NCI-H2081 treated with DMSO at 0.1 percent for 48 hours (cell line): Measurements from ENCODE around the gene RAB20.
"Not testable (repeated sequence)": the region's sequence is repeated elsewhere in the genome, so short reads cannot be mapped to it uniquely, and the experiment has no call there.

Experiments
- DNase-seq: peaks from one replicate; lab custom pipeline; 2025; lab: John Stamatoyannopoulos, UW

RAB20 gene

DNA sequence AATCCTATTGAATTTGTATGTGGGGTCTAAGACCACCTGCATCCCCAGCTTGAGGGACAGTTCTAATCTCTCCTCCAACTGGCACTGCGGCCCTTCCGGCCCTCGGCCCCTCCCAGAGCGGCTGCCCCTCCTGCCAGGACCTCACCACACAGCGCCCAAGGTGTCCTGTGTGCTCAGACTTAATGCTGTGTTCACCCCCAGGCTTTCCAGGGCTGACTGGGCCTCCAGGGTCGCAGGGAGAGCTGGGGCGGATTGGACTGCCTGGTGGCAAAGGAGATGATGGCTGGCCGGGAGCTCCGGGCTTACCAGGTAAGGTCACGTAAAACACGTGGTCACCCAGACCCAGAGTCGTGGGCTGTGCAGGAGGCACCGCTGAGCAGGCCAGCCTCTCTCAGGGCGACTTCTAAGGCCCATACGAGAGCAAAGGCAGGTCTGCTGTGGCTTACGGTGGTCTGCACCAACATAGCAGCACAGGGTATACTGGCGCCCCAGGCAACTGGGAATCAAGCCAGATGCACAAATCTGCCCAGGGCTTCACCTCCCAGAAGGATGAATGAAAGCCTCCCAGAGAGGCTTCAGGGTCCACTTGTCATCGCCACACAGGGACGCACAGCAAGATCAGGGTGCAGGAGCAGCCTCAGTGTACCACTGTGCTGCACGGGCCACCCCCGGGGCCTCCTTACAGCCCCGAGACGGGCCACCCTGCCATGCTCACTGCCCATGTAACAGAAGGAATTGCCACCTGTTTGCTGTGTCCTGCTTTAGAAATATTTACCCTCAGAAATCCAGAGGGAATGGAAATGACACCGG, 69.4 kb downstream of the RAB20 start:
- DNase-seq, result no peak

DNA sequence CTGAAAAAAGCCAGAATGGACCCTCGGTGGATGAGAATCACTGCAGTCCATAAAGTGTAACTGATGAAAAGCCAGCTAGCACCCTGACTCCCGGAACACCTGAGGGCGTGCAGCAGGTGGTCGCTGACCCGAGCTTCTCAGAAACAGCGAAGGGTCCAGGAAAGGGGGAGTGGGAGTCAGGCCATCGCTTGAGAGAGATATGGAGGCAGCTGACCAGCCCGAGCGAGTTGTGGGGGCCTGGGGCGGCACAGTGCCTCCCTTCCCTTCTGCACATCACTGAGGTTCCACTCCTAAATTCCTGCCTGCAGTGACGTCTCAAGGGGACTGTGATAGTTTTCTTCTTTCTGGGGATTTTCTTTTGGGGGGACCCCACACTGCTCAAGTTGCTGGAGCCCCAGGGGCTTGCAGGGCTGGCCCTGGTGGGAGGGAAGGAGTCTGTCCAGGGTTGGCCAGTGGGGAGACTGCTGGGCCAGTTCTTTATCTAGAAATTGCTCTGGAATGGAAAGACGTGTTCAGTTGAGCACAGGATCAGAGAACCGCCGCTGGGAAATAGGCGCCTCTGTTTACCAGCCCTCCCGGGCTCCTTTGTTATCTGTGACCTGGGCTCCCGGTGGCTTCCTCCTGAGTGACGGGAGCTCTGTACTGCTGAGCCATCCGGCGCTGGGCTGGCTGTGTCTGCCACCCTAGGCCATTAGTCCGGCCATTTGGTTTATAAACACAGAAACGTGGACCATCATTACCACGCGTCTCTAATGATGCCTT, 71.3 kb downstream of the RAB20 start:
- DNase-seq, result no peak

DNA sequence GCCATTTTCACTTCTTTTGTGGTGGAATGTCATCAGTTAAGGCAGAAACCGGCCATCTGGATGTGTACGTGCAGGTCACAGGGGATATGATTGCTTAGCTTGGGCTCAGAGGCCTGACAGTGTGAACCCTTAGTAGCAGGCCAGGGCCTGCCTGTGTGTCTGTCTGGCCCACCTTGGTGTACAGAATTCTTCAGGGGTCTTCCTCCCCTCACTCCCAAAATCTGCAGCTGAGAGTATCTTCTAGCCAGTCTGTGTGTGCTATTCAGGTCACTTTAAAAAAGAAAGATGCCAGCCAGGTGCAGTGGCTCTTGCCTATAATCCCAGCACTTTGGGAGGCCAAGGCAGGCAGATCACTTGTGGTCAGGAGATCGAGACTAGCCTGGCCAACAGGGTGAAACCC, 74.6 kb downstream of the RAB20 start:
- not testable (repeated sequence) for DNase-seq

DNA sequence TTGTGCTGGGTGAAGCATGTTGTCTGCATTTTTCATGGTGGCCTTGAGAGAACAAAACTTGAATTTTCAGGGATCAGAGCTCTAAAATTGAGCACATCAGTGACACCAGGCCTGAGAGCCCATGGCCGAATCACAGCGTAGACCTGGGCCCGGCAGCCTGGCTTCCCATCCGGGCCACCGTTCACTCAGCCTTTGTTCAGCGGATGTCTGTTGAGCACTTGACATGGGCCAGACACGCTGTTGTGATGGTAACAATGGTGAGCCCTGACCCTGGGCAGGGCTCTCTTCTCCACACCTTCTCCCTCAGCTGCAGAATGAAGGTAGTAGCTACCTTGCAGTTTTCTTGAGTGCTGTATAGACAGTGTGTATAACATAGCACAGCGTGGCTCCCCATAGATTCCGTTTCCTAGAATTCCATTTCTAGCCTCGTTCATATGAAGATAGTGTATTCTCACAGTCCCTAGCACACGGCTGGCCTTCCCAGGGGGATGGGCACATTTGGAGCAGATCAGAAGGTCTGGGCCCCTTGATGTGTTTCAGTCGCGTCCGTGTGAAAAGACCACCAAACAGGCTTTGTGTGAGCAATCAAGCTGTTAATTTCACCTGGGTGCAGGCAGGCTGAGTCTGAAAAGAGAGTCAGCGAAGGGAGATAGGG, 75.3 kb downstream of the RAB20 start:
- DNase-seq, result no peak

DNA sequence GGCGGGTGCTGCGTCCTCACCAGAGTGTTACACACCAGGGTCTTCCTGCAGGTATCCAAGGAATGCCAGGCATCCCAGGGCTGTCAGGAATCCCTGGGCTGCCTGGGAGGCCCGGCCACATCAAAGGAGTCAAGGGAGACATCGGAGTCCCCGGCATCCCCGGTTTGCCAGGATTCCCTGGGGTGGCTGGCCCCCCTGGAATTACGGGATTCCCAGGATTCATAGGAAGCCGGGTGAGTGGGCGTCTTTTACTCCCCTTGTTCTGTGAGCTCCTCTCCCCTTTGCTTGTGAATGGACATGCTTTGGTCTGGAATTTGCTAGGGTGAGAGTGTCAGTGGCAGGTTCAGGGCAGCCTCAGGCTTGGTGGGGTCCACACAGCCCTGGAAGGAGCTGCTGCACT, 75.9 kb downstream of the RAB20 start:
- DNase-seq, result no peak

DNA sequence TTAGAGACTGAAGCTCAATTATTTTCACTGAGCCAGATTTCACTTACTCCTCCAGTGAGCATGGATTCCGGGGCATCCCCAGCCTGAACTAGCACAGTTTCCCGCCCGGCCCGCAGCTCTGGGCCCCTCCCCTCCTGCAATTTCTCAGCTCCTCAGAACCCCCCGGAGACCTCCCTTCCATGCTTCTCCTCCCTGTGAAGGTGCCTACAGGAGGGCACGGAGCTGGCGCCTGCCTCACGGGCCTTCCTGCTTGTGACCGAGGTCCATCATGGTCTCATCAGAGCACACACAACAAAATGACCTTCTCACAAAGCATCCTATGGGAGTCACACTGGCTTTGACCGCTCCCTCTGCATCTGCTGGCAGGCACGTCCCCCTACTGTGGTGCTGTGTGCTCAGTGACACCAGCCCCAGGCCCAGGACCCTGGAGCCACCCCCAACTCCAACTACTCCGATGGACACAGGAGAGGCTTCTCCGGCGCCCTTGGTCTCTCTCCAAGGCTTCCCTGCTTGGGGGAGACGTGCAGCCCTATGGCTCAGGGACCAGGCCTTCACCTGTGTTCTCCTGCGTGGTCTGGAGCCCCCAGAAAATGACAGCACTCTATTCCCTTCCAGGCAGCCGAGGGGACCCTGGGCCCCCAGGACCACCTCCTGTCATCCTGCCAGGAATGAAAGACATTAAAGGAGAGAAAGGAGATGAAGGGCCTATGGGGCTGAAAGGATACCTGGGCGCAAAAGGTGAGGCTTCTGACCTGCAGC, 77.1 kb downstream of the RAB20 start:
- DNase-seq, result no peak

DNA sequence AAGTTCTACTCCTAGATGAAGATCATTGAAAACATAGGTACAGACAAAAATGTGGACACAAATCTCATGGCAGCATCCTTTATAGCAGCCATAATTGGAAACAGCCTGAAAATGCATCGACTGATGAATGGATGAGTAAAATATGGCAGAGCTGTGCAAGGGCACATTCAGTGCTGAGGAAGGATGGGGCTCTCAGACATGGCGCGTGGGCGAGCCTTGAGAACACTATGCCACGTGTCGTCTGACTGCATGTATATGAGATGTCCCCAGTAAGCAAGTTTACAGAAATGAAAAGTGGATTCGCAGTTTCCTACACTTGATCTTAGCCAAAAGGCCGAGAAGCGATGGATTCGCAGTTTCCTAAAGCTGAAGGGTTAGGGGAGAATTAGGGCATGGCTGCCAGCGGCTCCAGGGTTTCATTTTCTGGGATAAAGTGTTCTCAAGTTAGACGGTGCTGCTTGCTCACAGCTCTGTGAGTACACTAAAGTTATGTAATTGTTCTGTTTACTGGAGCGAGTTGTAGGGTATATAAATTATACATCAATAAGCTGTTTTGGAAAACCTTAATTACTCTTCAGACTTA, 78.0 kb downstream of the RAB20 start:
- no peak for DNase-seq

DNA sequence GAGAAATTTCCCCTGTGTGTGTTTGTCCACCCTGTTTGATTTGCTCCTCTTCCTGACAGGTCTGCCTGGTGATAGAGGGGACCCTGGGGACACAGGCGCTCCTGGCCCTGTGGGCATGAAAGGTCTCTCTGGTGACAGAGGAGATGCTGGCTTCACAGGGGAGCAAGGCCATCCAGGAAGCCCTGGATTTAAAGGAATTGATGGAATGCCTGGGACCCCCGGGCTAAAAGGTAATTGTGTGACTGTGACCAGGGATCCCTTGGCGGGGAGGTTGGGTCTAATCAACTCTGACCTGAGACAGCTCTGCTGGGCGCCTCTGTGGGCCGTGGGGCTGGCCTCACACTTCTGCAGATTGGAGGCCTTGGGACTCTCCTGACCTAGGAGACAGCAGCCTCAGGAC, 81.4 kb downstream of the RAB20 start:
- DNase-seq, result no peak

DNA sequence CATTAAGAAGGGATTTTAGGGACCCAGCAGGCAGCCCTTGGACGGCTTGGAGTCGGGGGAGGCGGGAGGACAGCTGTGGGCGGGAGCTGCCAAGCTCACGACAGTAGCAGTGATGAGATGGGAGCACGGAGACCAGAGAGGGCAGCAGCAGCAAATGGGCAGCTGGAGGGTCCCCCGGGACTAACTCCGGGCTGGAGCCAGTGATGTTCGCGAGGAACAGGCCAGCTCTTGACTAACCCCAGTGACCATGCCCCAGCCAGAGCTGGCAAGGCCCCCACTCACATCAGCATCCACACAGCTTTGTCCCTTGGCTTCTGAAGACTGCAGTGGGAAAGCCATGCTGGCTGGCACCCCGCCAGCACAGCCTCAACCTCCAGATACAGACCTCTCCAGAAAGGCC, 81.9 kb downstream of the RAB20 start:
- no peak for DNase-seq

DNA sequence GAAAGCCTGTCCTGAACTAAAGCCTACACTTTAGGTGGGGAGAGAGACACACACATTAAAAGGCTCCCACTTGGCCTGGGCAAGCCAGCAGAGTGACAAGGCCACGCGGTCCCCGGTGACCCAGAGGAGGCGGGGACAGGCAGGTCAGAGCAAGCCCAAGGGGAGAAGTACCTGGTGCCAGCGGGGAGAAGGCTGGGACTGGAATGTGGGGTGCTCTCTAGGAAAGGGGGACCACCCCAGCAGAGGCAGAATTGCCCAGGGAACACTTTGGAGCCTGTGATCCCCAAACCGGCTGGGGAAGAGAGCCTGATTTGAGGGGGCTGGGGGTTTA, 82.3 kb downstream of the RAB20 start:
- no peak for DNase-seq

DNA sequence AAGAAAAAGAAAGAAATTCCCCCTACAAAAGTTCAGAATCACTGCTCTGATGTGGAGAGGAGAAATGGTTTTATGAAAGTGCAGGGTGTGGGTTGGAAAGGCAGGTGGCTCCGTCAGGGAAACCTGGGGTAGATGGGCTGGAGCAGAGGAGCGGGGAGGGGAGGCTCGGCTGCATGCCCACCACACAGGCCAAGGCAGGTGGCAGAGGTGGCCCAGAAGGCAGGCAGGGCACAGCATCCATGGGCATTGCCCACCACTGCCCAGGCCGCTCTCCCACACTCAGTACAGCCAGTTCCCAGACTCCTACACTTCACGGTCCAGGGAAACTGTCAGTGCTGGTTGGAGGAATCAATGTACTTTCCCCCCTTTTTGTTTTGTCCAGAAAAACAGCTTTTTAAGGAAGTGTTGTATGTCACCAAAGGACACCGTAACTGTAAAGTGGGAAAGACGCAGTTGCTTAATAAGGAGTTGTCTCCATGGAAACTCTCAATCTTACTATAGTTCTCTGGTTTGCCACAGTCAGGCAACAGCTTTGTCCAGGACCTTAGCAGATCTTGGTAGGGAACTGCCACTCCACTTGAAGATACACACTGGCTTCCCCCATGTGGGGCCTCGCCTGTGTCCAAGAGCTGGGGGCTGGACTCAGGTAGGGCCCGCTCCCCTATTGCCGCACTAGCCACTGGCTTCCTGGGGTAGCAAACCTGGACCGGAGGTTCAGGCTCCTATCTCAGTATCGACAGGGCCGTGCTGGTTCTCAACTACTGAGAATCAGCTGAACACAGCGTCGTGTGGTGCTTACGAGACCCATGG, 82.9 kb downstream of the RAB20 start:
- DNase-seq, result no peak

DNA sequence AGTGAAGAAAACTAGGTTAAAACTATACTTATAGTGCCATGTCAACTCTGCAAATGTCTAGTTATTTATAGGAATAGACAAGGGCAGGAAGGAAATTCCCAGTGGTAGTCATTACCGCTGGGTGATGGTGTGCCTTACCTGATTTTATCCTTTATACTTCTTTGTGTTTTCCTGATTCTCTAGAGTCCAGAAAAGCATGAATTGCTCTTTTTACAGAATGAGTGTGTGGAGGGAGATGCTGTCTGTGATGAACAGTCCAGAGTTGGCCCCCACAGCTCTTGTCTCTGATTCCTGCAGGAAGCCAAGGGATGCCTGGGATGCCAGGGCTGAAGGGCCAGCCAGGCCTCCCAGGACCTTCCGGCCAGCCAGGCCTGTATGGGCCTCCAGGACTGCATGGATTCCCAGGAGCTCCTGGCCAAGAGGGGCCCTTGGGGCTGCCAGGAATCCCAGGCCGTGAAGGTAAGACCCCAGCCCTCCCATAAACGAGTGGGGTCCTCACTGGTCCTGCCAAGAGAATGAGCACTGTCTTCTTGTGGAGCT, 83.7 kb downstream of the RAB20 start:
- DNase-seq, result no peak

DNA sequence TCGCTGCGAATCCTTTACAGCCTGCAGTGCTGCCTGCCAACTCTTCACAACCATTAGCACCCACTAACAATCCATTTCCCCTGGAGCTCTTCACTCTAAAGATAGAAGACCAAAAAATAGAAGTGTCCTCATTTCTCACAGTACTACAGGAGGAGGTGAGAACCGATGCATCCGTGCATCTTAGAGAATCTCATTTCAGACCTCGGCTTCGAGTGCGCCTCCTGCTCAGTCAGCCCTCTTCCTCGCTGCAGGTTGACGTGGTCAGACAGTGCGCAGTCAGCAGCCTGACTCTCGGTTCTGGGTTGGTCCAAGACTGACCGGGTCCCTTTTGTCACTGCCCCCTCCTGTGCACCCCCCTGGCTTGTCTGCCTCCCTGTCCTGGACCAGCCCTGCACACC, 85.3 kb downstream of the RAB20 start:
- no peak for DNase-seq

DNA sequence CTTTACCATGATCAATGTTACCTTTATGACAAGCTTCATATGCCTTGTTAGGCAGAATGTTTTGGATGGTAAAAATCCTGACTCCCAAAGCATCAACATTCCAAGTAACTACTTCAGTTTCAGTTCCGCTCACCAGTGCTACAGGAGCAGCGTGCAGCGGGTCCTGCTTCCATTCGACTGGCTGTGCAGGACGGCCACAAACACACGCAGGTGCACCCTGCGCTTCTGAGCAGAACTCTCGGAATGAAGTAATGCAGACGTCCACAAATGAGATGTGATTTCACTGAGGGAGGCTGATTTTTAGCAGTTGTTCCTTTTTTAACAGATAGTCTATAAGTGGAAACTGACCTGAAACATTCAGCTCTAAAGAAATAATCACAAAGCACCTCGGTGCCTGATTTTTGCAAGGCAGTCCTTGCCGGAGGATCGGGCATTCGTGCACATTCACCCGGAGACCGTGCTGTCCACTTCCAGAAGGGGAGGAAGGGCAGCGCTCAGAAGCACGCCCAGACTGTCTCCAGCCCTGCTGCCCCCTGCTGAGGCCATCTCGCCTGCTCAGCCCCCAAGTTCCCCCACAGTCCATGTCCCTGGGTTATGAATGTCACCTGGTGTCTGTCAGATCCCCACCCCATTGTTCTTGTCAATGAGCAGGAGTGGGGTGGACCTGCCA, 85.8 kb downstream of the RAB20 start:
- DNase-seq, result no peak

DNA sequence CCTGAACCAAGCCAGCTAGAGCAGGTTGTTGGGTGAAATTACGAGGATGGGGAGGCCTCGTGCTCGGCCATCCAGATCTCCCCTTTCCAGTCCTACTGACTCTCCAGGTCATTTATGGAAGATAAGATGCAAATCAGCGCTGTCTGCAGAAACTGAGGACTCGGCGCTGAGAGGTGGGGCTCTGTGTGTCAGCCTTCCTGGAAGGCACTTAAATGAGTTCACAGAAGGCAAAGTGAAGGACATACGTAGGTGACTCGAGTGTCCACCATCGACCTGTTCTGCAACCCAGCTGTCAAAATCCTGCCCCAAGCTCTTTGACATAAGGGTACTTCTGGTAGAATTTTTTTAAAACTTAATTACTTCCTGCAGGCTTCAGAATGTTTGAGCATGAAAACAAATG, 86.4 kb downstream of the RAB20 start:
- no peak for DNase-seq

DNA sequence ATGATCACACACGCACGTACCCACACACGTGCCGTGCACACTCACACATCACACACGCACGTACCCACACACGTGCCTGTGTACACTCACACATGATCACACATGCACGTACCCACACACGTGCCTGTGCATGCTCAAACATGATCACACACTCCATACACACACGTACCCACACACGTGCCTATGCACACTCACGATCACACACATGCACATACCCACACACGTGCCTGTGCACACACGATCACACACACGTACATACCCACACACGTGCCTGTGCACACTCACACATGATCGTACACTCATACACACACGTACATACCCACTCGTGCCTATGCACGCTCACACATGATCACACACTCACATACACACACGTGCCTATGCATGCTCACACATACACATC, 86.8 kb downstream of the RAB20 start:
- DNase-seq, result no peak
